Tibial artery (tissue), 4 donors: ENCODE measurements around the gene PSG2.
"Not testable (repeated sequence)": the region's sequence is repeated elsewhere in the genome, so short reads cannot be mapped to it uniquely, and the experiment has no call there.

Source experiments
- DNase-seq, 2 donors: peaks; one replicate each; pipeline ENCODE4 v3.0.0-alpha.2; 2019
- H3K27ac ChIP-seq, 2 donors: fragments of 200-600 bp; sonication (generic) in 1 of 2; 1 replicate in 1 of 2; 2 replicates in 1 of 2; pipeline ENCODE4 v1.5.1; 2018 to 2019; ENCODE audit warnings: mild to moderate bottlenecking in 1 of 2
- H3K27me3 ChIP-seq, 2 donors: fragments of 200-600 bp; sonication (generic) in 1 of 2; one replicate each; pipeline versions ENCODE4 v1.5.1 to v1.6.0; 2016 to 2019
- H3K36me3 ChIP-seq, 3 donors: fragments of 200-600 bp; sonication (generic) in 2 of 3; one replicate each; pipeline ENCODE4 v1.5.1; 2016 to 2019; ENCODE audit warnings: mild to moderate bottlenecking in 2 of 3
- H3K4me1 ChIP-seq, 4 donors: fragments of 200-600 bp; sonication (generic) in 2 of 4; 1 replicate in 3 of 4; 2 replicates in 1 of 4; pipeline ENCODE4 v1.5.1; 2016 to 2019
- H3K4me3 ChIP-seq, 2 donors: fragments of 200-600 bp; sonication (generic) in 1 of 2; 1 replicate in 1 of 2; 2 replicates in 1 of 2; pipeline ENCODE4 v1.5.1; 2018 to 2019; ENCODE audit warnings: mild to moderate bottlenecking in 2 of 2
- H3K9me3 ChIP-seq, 3 donors: fragments of 200-600 bp; sonication (generic) in 1 of 3; one replicate each; pipeline ENCODE4 v1.5.1; 2016 to 2019
- intact Hi-C: fragments of 100-400 bp; cut with DNase I; formaldehyde crosslinking; loops from one replicate; pipeline ENCODE4 v1.15.0; 2023; ENCODE audit warnings: low total_unique reads
- TF ChIP-seq, protein P1 (sequence below), 2 experiments: fragments of 200-600 bp in 1 of 2; fragments of 450-650 bp in 1 of 2; IDR thresholded peaks; one replicate each; pipeline ENCODE4 v1.5.1; 2017 to 2019; ENCODE audit warnings: antibody characterized with exemption in 2 of 2, mild to moderate bottlenecking in 1 of 2, moderate library complexity in 1 of 2

Gene PSG2

DNA sequence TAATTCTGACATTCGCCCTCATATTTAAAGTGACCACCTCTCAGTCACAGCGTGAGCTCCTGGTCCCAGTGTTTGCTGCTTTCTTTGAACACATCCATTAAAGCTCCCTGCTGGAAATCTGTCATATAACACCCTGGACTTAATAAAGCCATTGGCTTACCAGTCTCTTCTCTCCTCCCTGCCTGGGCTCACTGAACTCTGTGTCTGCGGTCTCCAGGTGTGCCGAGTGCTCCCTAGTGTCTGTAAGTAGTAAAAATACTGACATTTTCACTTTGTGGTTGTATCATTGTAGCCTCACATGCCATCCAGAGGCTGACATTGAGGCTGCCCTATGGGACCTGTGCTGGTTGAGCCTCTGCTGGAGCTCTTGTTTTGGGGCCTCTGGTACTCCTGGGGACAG lies 53.6 kb downstream of the PSG2 start:
- Histone ChIP-seq H3K9me3 (no peaks in the 10 kb centered on the region), H3K4me1 (no peaks in the 10 kb centered on the region), H3K36me3 (no peaks in the 10 kb centered on the region), H3K4me3 (no peak overlapping the region), H3K27me3 (no peaks in the 10 kb centered on the region), H3K27ac (no peak overlapping the region)
- TF ChIP-seq, protein P1, sequence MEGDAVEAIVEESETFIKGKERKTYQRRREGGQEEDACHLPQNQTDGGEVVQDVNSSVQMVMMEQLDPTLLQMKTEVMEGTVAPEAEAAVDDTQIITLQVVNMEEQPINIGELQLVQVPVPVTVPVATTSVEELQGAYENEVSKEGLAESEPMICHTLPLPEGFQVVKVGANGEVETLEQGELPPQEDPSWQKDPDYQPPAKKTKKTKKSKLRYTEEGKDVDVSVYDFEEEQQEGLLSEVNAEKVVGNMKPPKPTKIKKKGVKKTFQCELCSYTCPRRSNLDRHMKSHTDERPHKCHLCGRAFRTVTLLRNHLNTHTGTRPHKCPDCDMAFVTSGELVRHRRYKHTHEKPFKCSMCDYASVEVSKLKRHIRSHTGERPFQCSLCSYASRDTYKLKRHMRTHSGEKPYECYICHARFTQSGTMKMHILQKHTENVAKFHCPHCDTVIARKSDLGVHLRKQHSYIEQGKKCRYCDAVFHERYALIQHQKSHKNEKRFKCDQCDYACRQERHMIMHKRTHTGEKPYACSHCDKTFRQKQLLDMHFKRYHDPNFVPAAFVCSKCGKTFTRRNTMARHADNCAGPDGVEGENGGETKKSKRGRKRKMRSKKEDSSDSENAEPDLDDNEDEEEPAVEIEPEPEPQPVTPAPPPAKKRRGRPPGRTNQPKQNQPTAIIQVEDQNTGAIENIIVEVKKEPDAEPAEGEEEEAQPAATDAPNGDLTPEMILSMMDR (IDR thresholded peaks at IDR 0.05): no peak
- intact Hi-C loops: no loop called here
- no peak for DNase-seq

DNA sequence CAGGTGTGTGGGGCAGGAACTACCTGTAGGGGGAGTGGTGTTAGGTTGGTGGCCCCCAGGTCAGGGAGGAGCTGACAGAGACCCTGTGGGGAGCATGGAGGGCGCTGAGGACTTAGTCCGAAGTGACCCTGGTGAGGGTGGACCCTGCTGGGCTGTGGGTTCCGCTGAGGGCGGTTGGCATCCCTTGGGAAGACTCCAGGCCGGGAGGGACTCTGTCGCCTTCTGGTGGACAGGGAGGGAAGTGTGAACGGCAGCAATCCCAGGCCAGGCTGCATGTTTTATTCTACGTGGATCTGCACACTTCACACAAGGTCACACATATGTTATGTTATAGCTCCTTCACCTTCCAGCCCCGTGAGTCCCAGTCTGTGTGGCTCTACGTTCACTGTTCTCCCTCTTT lies 54.5 kb downstream of the PSG2 start:
- not testable (repeated sequence) for H3K4me1 ChIP-seq

DNA sequence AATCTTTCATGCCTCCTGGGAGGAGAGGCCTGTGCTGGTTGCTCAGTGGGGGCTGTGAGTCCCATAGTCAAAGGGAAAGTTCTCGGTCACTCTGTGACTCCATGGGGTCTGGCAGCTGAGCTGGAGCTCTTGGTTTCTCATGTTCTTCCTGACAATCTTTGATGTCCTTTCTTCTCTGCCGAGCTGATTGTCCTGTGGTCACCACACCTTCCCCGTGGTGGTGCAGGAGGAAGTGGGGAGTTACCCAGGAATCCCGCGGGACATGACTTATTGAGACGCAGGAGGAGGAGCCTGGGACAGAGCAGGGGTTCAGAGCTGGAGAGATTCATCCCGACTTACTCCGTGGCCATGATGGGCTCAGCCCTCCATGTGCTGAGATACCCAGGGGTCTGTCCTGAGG lies 55.4 kb downstream of the PSG2 start:
- H3K27me3 ChIP-seq, intact Hi-C loops, H3K4me1 ChIP-seq, H3K36me3 ChIP-seq, H3K4me3 ChIP-seq, DNase-seq, H3K27ac ChIP-seq, H3K9me3 ChIP-seq: not testable (repeated sequence)

More for the DNA sequence above, 54.5 kb downstream of the PSG2 start:
- H3K9me3 ChIP-seq, H3K4me3 ChIP-seq, H3K36me3 ChIP-seq, H3K27me3 ChIP-seq, H3K27ac ChIP-seq, DNase-seq, intact Hi-C loops: not testable (repeated sequence)

DNA sequence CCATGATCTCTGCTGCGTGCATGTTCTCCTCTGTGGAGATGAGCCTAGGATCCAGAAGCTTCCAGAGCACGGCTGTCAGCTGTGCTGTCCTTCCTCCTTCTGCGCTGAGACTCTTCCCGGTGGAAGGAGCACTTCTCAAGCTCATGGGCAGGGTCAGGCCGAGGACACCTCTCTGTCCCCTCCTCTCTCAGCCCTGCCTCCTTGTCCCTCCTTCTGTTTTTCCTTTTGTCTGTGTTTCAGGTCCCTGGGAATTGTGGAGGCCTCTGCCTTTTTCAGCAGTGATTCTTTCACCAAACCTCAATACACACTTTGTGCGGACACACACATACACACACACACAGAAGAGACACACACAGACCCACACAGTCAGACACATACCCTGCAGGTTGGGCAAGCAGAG lies 56.1 kb downstream of the PSG2 start, which contains the start of gene PSG11:
Gene PSG11, minus strand, starts transcription at position 101 of the 400 bp plus-strand sequence. Its CDS starts 97 bp downstream, at position 4.
- H3K27ac ChIP-seq, DNase-seq, H3K36me3 ChIP-seq, H3K27me3 ChIP-seq, intact Hi-C loops, H3K9me3 ChIP-seq, H3K4me1 ChIP-seq, H3K4me3 ChIP-seq: not testable (repeated sequence)

DNA sequence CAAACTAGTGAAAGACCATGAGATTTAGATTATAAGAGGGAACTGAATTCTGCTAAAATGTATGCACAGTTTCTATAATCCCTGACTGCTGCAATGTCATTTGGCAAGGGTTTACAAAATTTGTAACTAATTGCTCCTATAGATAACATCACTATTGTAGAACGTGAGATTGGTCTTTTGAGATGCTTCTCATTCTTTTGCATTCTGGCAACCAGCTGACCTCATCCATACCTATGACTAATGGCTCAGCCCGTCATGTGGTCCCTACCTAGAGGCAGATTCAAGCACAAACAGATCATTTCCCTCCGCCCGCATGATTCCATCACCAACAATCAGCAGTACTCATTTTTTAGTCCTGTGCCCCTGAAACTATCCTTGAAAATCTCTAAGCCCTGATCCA lies 60.4 kb downstream of the PSG2 start:
- DNase-seq, H3K27ac ChIP-seq, intact Hi-C loops, H3K4me3 ChIP-seq, H3K27me3 ChIP-seq, H3K36me3 ChIP-seq, H3K4me1 ChIP-seq, H3K9me3 ChIP-seq: not testable (repeated sequence)

DNA sequence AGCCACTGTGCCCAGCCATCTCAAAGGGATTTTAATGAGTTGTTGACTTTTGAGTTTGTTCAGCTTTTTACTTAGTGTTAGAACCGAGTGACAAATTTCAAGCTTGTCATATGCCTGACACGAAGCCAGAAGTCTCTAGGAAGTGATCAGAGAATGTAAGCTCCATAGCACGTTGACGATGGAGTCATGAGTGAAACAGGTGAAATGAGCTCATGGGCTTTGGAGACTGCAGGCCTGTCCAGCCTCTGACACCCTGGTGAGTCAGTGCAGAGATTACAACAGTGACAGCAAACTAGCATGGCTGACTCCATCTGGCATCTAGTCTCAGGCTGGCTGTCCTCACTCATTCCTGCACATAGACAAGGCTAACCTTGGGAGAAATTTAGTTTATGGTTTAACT lies 60.9 kb downstream of the PSG2 start:
- DNase-seq, H3K4me1 ChIP-seq, H3K9me3 ChIP-seq, H3K27ac ChIP-seq, H3K4me3 ChIP-seq, H3K36me3 ChIP-seq, intact Hi-C loops, H3K27me3 ChIP-seq: not testable (repeated sequence)

DNA sequence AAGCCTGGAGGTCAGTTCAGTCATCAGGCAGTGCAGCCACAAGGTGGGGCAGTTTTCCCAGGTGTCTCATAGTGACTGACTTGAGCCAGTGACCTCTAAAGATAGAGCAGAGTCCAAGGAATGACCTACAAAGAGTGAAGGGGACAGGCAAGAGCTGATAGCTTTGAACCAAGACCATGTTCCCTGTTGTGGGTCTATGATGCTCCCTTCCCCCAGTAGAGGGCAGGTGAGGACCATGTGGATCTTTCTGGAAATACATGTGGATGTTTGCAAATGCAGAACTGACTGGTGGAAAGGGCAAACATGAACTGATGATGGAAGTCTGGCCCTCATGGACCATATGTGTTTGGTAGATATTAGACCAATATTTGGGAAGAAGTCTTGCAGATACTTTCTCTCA lies 62.9 kb downstream of the PSG2 start:
- intact Hi-C loops, H3K4me3 ChIP-seq, H3K36me3 ChIP-seq, H3K9me3 ChIP-seq, DNase-seq, H3K27me3 ChIP-seq, H3K27ac ChIP-seq, H3K4me1 ChIP-seq: not testable (repeated sequence)
